HG03103 (cell line): ENCODE measurements around the gene CHML.

Experiments
- ATAC-seq: cut with Tn5 transposase; IDR thresholded peaks from one replicate; pipeline ENCODE4 v1.9.1; 2021; ENCODE audit warnings: low read depth; ENCODE audit not compliant: unreplicated experiment

The CHML gene

DNA sequence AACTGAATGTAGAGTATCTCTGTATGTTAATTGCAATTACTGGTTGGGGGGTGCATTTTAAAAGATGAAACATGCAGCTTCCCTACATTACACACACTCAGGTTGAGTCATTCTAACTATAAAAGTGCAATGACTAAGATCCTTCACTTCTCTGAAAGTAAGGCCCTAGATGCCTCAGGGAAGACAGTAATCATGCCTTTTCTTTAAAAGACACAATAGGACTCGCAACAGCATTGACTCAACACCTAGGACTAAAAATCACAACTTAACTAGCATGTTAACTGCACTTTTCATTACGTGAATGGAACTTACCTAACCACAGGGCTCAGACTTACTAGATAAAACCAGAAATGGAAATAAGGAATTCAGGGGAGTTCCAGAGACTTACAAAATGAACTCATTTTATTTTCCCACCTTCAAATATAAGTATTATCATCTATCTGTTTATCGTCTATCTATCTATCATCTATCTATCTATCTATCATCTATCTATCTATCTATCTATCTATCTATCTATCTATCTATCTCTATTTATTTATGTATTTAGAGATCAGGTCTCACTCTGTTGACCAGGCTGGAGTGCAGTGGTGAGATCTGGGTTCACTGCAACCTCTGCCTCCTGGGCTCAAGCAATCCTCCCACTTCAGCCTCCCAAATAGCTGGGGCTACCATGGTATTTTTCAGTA lies 47.8 kb downstream of the CHML start:
- peak; percentile 65 for ATAC-seq

DNA sequence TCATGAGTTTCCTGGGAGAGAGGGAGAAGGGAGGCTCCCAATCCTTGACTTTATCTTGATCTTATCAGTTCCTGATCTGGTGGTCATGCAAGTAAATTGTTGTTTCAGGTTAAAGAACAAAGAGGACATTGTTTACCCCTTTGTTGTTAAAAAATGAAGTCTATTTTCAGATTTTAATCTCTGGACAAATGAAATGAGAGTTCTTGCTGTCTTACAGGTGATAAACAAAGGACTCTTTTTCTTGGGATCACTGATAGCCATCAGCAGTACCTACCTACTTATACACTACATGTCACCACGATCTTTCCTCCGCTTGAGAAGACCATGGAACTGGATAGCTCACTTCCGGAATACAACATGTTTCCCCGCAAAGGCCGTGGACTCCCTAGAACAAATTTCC lies 48.4 kb downstream of the CHML start:
- ATAC-seq, result no peak

DNA sequence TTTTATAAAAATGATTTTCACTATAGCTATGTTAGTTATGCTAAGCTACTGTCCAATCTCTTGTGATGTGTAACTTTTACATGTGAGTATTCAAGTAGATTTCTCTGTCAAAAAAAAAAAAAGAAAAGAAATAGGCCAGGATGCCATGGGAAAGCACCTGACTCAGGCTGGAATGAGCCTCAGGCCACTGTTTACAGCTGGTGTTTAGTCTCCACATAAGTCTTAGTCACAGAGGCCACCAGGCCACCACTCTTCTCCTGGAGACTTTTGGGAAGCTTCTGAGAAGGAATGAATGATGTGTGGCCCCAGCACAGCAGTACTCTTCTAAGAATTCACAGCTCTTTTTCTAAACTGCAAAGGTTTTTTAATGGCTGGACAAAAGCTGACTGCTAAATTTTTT lies 48.9 kb downstream of the CHML start:
- no peak for ATAC-seq

DNA sequence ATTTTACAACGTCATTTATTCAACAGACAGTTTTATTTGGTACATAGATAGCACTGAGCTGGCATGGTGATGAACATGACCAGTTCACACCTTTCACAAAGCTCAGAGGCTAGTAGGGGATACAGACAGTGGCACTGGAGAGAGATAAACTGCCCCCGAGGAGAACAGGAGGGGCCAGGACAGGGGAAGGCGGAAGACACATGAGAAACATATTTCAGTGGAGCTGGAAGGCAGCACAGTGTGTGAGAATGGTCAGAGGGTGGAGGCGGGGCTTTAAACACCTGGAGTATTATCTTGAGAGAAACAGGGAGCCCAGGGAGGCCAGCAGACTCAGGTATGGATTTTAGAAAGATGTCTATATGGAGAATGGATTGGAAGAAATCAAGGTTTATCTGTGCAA lies 49.5 kb downstream of the CHML start:
- ATAC-seq, result no peak
